ENCODE results near the gene RASGRP3. TPM values are rescaled to one million over a fixed set of nuclear protein-coding genes. Genes with fewer than 3 reads are reported as not detected.
A peak's percentile ranks its signal among the peaks of the same experiment; 100 is the strongest.

The RASGRP3 gene
- total RNA-seq, 1 donor, result 0.72 TPM

DNA sequence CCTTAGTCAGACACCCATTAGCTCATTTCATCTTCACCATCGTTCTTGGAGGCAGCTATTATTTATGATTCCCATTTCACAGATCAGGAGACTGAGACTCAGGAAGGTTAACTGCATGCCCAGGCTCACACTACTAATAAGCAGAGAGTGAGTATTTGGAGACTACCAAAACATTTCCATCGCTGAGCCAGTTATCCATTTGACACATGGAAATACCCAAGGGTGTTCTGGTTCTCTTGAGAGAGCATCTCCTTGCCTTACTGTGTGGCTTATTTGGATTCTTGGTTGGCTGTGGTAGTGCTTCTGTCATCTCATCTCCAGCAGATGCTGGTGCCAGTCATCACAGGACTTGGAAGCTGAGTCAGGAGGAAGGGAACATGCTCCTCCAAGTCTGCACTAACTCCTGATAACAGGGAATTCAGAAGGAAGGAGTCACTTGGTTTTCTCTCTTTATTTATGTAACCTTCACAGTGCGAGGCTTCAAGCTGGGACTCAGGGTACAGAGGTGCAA lies 55.2 kb downstream of the RASGRP3 start:
- H3K27me3 ChIP-seq (ENCODE audit: insufficient read depth, low read length), result no peaks in the 10 kb centered on the region
- H3K4me1 ChIP-seq (ENCODE audit: insufficient read depth, low read length), result peaks cover 23% of the 10 kb centered on the region
- no peaks in the 10 kb centered on the region for H3K9me3 ChIP-seq (ENCODE audit: low read depth, low read length)
- peak; percentile 84 for DNase-seq (ENCODE audit: insufficient read length, low spot score, missing footprints)
- no peaks in the 10 kb centered on the region for H4K20me1 ChIP-seq (ENCODE audit: insufficient read depth, low read length)
- H2AFZ ChIP-seq (ENCODE audit: low read length), result peak overlapping the region; percentile 33
- no peaks in the 10 kb centered on the region for H3K79me2 ChIP-seq (ENCODE audit: insufficient read depth, low read length)
- no peaks in the 10 kb centered on the region for H3K36me3 ChIP-seq (ENCODE audit: insufficient read depth, low read length)
- H3K27ac ChIP-seq (ENCODE audit: low read depth, low read length), result no peak overlapping the region
- H3K4me2 ChIP-seq (ENCODE audit: insufficient read depth, low read length), result no peak overlapping the region
- TF ChIP-seq CTCF (IDR thresholded peaks at IDR 0.05; ENCODE audit: extremely low read depth, low read depth, low read length), result no peak
- no peak overlapping the region for H3K4me3 ChIP-seq (ENCODE audit: insufficient read depth, low read length)

DNA sequence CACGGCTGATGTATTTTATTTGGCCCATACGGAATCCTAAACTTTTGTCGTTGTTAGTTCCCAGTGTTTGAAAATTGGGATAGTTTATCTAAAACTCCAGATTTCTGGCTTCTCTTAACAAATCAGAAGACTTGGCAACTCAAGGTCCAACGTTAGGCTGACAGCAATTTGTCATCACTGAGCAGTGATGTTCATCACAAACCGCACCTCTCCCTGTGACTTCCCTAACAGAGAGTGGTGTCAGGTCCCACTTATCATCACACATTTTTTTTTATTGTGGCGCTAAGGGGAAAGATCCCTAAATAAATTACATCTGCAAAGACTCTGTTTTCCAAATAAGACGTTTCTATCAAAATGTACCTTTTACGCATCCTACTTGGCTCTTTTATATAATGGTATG lies 55.7 kb downstream of the RASGRP3 start:
- Histone ChIP-seq H3K9me3 (ENCODE audit: low read depth, low read length) (no peaks in the 10 kb centered on the region), H3K27ac (ENCODE audit: low read depth, low read length) (no peak overlapping the region), H4K20me1 (ENCODE audit: insufficient read depth, low read length) (no peaks in the 10 kb centered on the region), H3K4me1 (ENCODE audit: insufficient read depth, low read length) (peaks cover 23% of the 10 kb centered on the region), H3K27me3 (ENCODE audit: insufficient read depth, low read length) (no peaks in the 10 kb centered on the region), H3K36me3 (ENCODE audit: insufficient read depth, low read length) (no peaks in the 10 kb centered on the region), H3K79me2 (ENCODE audit: insufficient read depth, low read length) (no peaks in the 10 kb centered on the region), H3K4me2 (ENCODE audit: insufficient read depth, low read length) (no peak overlapping the region), H3K4me3 (ENCODE audit: insufficient read depth, low read length) (no peak overlapping the region), H2AFZ (ENCODE audit: low read length) (peak overlapping the region; percentile 33)
- DNase-seq (ENCODE audit: insufficient read length, low spot score, missing footprints), result no peak
- TF ChIP-seq CTCF (IDR thresholded peaks at IDR 0.05; ENCODE audit: extremely low read depth, low read depth, low read length), result no peak

GRCh38 chr2:33532966-33533365 lies 56.5 kb downstream of the RASGRP3 start:
- Histone ChIP-seq H3K4me3 (ENCODE audit: insufficient read depth, low read length) (no peak overlapping the region), H3K36me3 (ENCODE audit: insufficient read depth, low read length) (no peaks in the 10 kb centered on the region), H2AFZ (ENCODE audit: low read length) (peak overlapping the region; percentile 19), H3K4me1 (ENCODE audit: insufficient read depth, low read length) (peaks cover 23% of the 10 kb centered on the region), H3K4me2 (ENCODE audit: insufficient read depth, low read length) (no peak overlapping the region), H3K27me3 (ENCODE audit: insufficient read depth, low read length) (no peaks in the 10 kb centered on the region), H3K27ac (ENCODE audit: low read depth, low read length) (no peak overlapping the region), H4K20me1 (ENCODE audit: insufficient read depth, low read length) (no peaks in the 10 kb centered on the region), H3K79me2 (ENCODE audit: insufficient read depth, low read length) (no peaks in the 10 kb centered on the region), H3K9me3 (ENCODE audit: low read depth, low read length) (no peaks in the 10 kb centered on the region)
- no peak for TF ChIP-seq CTCF (IDR thresholded peaks at IDR 0.05; ENCODE audit: extremely low read depth, low read depth, low read length)
- DNase-seq (ENCODE audit: insufficient read length, low spot score, missing footprints), result no peak

GRCh38 chr2:33535421-33535820 lies 59.0 kb downstream of the RASGRP3 start:
- Histone ChIP-seq H3K4me2 (ENCODE audit: insufficient read depth, low read length) (no peak overlapping the region), H2AFZ (ENCODE audit: low read length) (peak overlapping the region; percentile 30)

More at GRCh38 chr2:33535421-33535820, 59.0 kb downstream of the RASGRP3 start:
- no peak overlapping the region for H3K4me3 ChIP-seq (ENCODE audit: insufficient read depth, low read length)
- peaks cover 18% of the 10 kb centered on the region for H3K4me1 ChIP-seq (ENCODE audit: insufficient read depth, low read length)
- no peaks in the 10 kb centered on the region for H3K27me3 ChIP-seq (ENCODE audit: insufficient read depth, low read length)
- H3K79me2 ChIP-seq (ENCODE audit: insufficient read depth, low read length), result no peaks in the 10 kb centered on the region
- DNase-seq (ENCODE audit: insufficient read length, low spot score, missing footprints), result no peak
- TF ChIP-seq CTCF (IDR thresholded peaks at IDR 0.05; ENCODE audit: extremely low read depth, low read depth, low read length), result no peak
- no peaks in the 10 kb centered on the region for H3K9me3 ChIP-seq (ENCODE audit: low read depth, low read length)
- H3K36me3 ChIP-seq (ENCODE audit: insufficient read depth, low read length), result no peaks in the 10 kb centered on the region
- no peaks in the 10 kb centered on the region for H4K20me1 ChIP-seq (ENCODE audit: insufficient read depth, low read length)
- no peak overlapping the region for H3K27ac ChIP-seq (ENCODE audit: low read depth, low read length)
